T-helper 17 cell (primary cell): ENCODE results near the gene MARVELD2. TPM values are rescaled to one million over a fixed set of nuclear protein-coding genes. Genes with fewer than 3 reads are reported as not detected.

ENCODE experiments used
- ATAC-seq: fragments of 150-1000 bp; cut with Tn5 transposase; 2 replicates; pipeline ENCODE4 v1.10.0; 2021; ENCODE audit warnings: mild to moderate bottlenecking, moderate library complexity
- DNase-seq, 3 donors: peaks; one replicate each; pipeline versions ENCODE4 v3.0.0 to v3.0.0-alpha.2; 2020 to 2021
- H3K9me3 ChIP-seq: one replicate; pipeline ENCODE4 v1.7.0; 2013; ENCODE audit warnings: low read length, mild to moderate bottlenecking; ENCODE audit not compliant: control insufficient read depth, poor library complexity, severe bottlenecking
- H3K27ac Mint-ChIP-seq: one replicate; pipeline ENCODE4 v1.8.0; 2022; ENCODE audit warnings: mild to moderate bottlenecking, moderate library complexity, mixed read lengths
- H3K27me3 Mint-ChIP-seq: one replicate; pipeline ENCODE4 v1.8.0; 2022; ENCODE audit warnings: mixed read lengths
- H3K36me3 Mint-ChIP-seq: one replicate; pipeline ENCODE4 v1.8.0; 2022; ENCODE audit warnings: low read depth, mixed read lengths
- H3K4me1 Mint-ChIP-seq: one replicate; pipeline ENCODE4 v1.8.0; 2022; ENCODE audit warnings: mild to moderate bottlenecking, mixed read lengths
- H3K4me3 Mint-ChIP-seq: one replicate; pipeline ENCODE4 v1.8.0; 2022; ENCODE audit warnings: mild to moderate bottlenecking, moderate library complexity, mixed read lengths
- total RNA-seq, 4 donors: library from RNA in 2 of 4; stranded (reverse) in 2 of 4; gene quantifications; one replicate each; pipeline ENCODE4 v1.2.3 and lab custom pipeline; 2022 to 2026

The MARVELD2 gene
- total RNA-seq, 2 donors from 2014 or later = 0.12 to 0.26 TPM

DNA sequence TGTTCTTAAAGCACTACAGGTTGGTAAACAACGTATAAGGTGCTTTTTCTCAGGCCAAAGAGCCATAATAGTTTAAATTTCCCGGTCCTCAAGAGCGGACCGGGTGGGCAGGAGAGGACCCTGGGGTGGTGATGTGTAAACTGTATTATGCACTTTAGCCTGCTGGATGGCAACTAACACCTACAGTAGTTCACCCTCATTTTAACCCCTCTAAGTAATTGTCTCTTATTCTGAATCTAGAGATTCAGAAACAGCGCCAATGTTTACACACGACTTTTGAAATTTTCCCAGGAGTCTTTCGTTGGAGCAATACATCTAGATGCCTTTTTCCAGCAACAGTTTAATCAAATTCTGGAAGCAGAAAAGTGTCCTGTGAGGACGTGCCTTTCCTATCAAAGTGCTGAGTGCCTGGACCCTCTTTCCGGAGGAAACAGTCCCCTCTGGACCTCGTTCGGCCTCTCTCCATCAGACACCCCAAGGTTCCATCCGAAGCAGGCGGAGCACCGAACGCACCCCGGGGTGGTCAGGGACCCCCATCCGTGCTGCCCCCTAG is 77.0 kb downstream of the MARVELD2 start:
- H3K4me1 Mint-ChIP-seq = peaks cover 10% of the 10 kb centered on the region
- H3K4me3 Mint-ChIP-seq = peak overlapping the region; percentile 79
- H3K36me3 Mint-ChIP-seq = peaks cover 2% of the 10 kb centered on the region
- H3K9me3 ChIP-seq = no peaks in the 10 kb centered on the region
- peaks cover 67% of the 10 kb centered on the region for H3K27me3 Mint-ChIP-seq
- no peak for DNase-seq
- no peak overlapping the region for H3K27ac Mint-ChIP-seq
- ATAC-seq = no peak

DNA sequence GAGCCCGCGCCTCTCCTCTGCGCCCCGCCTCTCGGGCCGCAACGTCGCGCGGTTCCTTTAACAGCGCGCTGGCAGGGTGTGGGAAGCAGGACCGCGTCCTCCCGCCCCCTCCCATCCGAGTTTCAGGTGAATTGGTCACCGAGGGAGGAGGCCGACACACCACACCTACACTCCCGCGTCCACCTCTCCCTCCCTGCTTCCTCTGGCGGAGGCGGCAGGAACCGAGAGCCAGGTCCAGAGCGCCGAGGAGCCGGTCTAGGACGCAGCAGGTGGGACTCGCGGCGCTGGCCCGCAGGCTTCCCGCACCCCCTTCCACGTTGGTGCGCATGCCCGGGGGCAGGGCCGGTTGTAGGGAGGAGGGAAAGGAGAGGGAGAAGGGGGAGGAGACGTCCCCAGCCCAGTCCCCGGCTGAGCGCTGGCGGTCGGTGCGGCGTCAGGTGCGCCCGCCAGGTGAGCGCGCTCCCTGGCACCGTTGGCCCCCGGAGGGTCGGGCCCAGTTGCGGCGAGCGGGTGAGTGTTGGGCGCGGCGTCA is 77.5 kb downstream of the MARVELD2 start, which contains the start of gene OCLN:
OCLN (plus strand) TSS at position 400 of the 532 bp plus-strand sequence. CDS start 11,455 bp downstream, outside the sequence.
- peaks cover 10% of the 10 kb centered on the region for H3K4me1 Mint-ChIP-seq
- DNase-seq (no peak), ATAC-seq (no peak)

DNA sequence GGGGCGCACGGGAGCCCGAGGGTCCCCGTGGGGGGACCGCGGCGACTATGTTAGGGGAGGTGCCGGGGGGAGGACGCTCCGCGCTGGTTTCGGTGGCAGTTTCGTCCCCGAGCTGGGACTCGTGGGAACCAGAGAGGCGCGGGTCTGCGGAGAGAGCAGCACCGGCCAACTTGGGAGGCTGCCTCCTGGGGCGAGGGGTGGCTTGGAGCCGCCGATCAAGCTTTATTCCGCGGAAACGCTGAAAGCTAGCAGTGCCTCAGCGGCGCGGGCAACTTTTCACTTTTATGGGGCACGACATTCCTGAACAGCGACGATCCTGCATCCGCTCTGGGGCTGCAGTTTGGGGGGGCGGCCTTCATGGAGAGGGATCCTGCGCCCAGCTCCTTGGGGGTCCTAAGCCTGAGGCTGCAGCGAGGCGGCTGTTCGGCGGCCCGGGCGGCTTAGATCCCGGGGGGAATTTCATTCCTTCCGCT is 78.0 kb downstream of the MARVELD2 start:
- H3K36me3 Mint-ChIP-seq = peaks cover 2% of the 10 kb centered on the region
- peaks cover 10% of the 10 kb centered on the region for H3K4me1 Mint-ChIP-seq
- no peak overlapping the region for H3K27ac Mint-ChIP-seq
- H3K9me3 ChIP-seq = no peaks in the 10 kb centered on the region
- DNase-seq (no peak), ATAC-seq (no peak)
- peak overlapping the region; percentile 79 for H3K4me3 Mint-ChIP-seq
- peaks cover 68% of the 10 kb centered on the region for H3K27me3 Mint-ChIP-seq

More for the DNA sequence above, 77.5 kb downstream of the MARVELD2 start, which contains the start of gene OCLN:
- Mint-ChIP-seq H3K27ac (no peak within 1 kb of the TSS), H3K27me3 (peaks cover 68% of the 10 kb centered on the region), H3K4me3 (peak within 1 kb of the TSS; percentile 79), H3K36me3 (peaks cover 2% of the 10 kb centered on the region)
- H3K9me3 ChIP-seq = no peaks in the 10 kb centered on the region

- Mint-ChIP-seq H3K27ac (no peak overlapping the region), H3K36me3 (peaks cover 2% of the 10 kb centered on the region), H3K4me1 (peaks cover 10% of the 10 kb centered on the region), H3K4me3 (peak overlapping the region; percentile 79), H3K27me3 (peaks cover 68% of the 10 kb centered on the region)
- DNase-seq (no peak), ATAC-seq (no peak)
- H3K9me3 ChIP-seq = no peaks in the 10 kb centered on the region
Measured at GRCh38 chr5:69493396-69494133, 78.6 kb downstream of the MARVELD2 start.

Other genes starting within 250 kb of the MARVELD2 start
- 1 to 10 TPM; 2.2 to 2.3 TPM for gene CCNB1, start 248.0 kb upstream of the MARVELD2 start, total RNA-seq
- 1 to 10 TPM; 3.9 to 5.9 TPM for gene CENPH, start 225.5 kb upstream of the MARVELD2 start, total RNA-seq
- 10 to 100 TPM; 28.3 to 35.4 TPM for gene CDK7, start 180.2 kb upstream of the MARVELD2 start, total RNA-seq
- gene CCDC125, start 82.3 kb upstream of the MARVELD2 start, total RNA-seq = 1 to 10 TPM; 3.4 to 5.3 TPM
- gene AK6, start 45.6 kb upstream of the MARVELD2 start, total RNA-seq = 10 to 100 TPM in 1 of 2 donors, 1 to 10 TPM in 1; 8.8 to 12.6 TPM
- 10 to 100 TPM; 44.3 to 45.5 TPM for gene TAF9, start 45.6 kb upstream of the MARVELD2 start, total RNA-seq
- gene RAD17, start 45.3 kb upstream of the MARVELD2 start, total RNA-seq = 10 to 100 TPM; 19.9 TPM
- 1 to 10 TPM; 2.0 to 9.0 TPM for gene OCLN, start 77.7 kb downstream of the MARVELD2 start, total RNA-seq
- 10 to 100 TPM; 26.6 to 41.6 TPM for gene GTF2H2C, start 145.1 kb downstream of the MARVELD2 start, total RNA-seq